ENCODE measurements around the gene LRCH4.

LRCH4 gene

DNA sequence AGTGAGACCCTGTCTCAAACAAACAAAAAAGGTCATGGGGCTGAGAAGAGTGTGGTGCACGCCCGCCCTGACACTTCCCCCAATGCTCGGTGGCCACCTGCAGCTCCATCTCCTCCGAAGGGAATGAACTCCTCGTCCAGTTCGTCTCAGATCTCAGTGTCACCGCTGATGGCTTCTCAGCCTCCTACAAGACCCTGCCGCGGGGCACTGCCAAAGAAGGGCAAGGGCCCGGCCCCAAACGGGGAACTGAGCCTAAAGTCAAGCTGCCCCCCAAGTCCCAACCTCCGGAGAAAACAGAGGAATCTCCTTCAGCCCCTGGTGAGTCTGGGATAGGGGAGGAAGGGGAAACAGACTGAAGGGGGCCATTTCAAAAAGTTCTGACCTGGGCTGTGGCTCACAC lies 20.4 kb upstream of the LRCH4 start:
- in situ Hi-C loops (cut with HindIII; ENCODE audit: low sequenced_read_pairs), result no loop called here

- in situ Hi-C loops (cut with HindIII; ENCODE audit: low sequenced_read_pairs), result no loop called here
Observed at GRCh38 chr7:100604976-100605911, 19.3 kb upstream of the LRCH4 start.

GRCh38 chr7:100604028-100604975 lies 18.4 kb upstream of the LRCH4 start:
- in situ Hi-C loops (cut with HindIII; ENCODE audit: low sequenced_read_pairs), result no loop called here

DNA sequence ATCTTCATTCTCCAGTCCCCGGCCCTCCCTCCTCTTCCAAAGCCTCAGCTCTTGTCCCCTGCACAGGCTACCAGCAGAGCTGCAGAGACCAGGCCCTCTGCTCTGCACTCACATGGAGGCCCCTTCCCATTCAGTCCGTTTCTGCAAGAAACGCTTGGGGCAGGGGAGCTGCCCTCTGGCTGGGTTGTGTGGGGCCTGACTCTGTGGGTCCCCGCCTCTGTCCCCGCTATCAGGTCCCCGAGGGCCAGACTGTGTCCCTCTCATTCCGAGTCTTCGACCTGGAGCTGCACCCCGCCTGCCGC lies 17.7 kb upstream of the LRCH4 start:
- in situ Hi-C loops (cut with HindIII; ENCODE audit: low sequenced_read_pairs), result no loop called here

- in situ Hi-C loops (cut with HindIII; ENCODE audit: low sequenced_read_pairs), result no loop called here
Observed at GRCh38 chr7:100602889-100603725, 17.2 kb upstream of the LRCH4 start.

DNA sequence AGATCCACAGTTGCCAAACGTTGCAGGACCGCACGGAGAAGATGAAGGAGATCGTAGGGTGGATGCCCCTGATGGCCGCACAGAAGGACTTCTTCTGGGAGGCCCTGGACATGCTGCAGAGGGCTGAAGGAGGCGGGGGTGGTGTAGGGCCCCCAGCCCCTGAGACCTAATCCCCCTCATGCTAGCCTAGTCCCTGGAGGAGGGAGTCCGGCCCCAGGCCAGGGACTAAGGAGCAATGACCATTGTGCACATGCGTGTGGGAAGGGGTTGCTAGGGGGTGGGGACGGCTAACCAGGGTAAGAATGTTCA lies 14.8 kb upstream of the LRCH4 start:
- in situ Hi-C loops (cut with HindIII; ENCODE audit: low sequenced_read_pairs), result no loop called here

GRCh38 chr7:100599911-100600729 lies 14.2 kb upstream of the LRCH4 start:
- in situ Hi-C loops (cut with HindIII; ENCODE audit: low sequenced_read_pairs), result loop anchor here (5.0 kb wide), 1 partner anchor 53 kb away; no protein-coding TSS in a partner anchor

- in situ Hi-C loops (cut with HindIII; ENCODE audit: low sequenced_read_pairs), result loop anchor here (5.0 kb wide), 1 partner anchor 51 kb away; no protein-coding TSS in a partner anchor
Observed at GRCh38 chr7:100598425-100598824, 12.5 kb upstream of the LRCH4 start.

GRCh38 chr7:100595188-100595587 lies 9.3 kb upstream of the LRCH4 start:
- in situ Hi-C loops (cut with HindIII; ENCODE audit: low sequenced_read_pairs), result loop anchor here (5.0 kb wide), 1 partner anchor 48 kb away; no protein-coding TSS in a partner anchor

DNA sequence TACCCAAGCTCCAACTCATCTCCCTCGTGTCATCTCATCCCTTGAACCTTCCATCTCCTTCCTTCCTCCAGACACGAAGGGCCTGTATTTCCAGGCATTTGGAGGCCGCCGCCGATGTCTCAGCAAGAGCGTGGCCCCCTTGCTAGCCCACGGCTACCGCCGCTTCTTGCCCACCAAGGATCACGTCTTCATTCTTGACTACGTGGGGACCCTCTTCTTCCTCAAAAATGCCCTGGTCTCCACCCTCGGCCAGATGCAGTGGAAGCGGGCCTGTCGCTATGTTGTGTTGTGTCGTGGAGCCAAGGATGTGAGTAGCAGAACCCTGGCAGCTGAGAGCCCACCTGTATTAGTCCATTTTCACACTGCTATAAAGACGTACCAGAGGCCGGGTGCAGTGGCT lies 5.7 kb upstream of the LRCH4 start:
- in situ Hi-C loops (cut with HindIII; ENCODE audit: low sequenced_read_pairs), result no loop called here

GRCh38 chr7:100590077-100590737 lies 4.3 kb upstream of the LRCH4 start:
- in situ Hi-C loops (cut with HindIII; ENCODE audit: low sequenced_read_pairs), result no loop called here

DNA sequence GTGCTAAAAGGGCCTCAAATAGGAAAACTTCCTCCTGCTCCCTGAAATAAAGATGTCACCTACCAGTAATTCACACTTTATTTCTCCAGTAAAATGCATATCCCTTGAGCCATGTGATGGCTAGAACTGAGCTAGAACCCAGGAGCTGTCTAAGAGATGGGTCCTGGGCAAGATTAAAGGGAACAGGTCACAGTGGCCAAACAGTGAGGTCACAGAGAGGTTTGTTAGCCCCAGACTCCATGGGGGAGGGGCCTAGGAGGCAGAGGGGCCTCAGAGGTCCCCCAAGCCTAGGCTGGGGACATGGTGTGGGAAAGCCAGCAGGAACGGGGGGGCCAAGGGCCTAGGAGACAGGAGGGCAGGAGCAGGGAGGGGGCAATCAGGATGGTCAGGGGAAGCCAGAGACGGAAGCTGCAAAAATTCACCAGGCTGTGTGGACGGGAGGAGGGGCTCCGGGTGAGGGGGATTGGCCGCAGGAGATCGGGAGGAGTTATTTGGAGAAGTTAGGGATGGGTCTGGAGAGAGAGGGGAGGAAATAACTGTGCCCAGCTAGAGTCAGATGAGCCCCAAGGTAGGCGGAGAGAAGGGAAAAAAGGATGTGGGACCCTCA lies 3.5 kb upstream of the LRCH4 start:
- in situ Hi-C loops (cut with HindIII; ENCODE audit: low sequenced_read_pairs), result no loop called here

DNA sequence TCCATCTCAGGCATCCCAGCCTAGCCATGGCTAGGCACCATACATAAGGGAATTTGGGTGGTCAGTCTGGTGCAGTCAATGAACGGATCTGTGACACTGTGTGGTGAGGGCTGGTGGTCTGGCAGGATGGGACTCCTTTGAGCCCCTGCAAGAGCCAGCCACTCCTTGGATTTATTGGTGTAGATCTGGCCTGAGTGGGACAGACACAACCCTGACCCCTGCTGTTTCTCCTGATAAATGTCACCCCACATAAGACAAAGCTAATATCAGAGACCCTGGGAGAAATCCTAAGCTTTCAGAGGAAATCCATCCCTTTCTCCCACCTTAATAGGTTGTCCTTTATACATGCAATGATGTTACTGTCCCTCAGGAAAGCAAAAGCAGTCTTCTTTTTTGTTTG lies 2.5 kb upstream of the LRCH4 start:
- in situ Hi-C loops (cut with HindIII; ENCODE audit: low sequenced_read_pairs), result no loop called here

GRCh38 chr7:100586266-100587025 lies 517 bp upstream of the LRCH4 start, which contains the start of gene FBXO24:
Gene FBXO24, plus strand, starts transcription at chr7:100586328. Its CDS starts 298 bp downstream, at chr7:100586626.
- in situ Hi-C loops (cut with HindIII; ENCODE audit: low sequenced_read_pairs), result no loop called here

GRCh38 chr7:100584683-100585510 lies 1.0 kb downstream of the LRCH4 start:
- in situ Hi-C loops (cut with HindIII; ENCODE audit: low sequenced_read_pairs), result no loop called here

DNA sequence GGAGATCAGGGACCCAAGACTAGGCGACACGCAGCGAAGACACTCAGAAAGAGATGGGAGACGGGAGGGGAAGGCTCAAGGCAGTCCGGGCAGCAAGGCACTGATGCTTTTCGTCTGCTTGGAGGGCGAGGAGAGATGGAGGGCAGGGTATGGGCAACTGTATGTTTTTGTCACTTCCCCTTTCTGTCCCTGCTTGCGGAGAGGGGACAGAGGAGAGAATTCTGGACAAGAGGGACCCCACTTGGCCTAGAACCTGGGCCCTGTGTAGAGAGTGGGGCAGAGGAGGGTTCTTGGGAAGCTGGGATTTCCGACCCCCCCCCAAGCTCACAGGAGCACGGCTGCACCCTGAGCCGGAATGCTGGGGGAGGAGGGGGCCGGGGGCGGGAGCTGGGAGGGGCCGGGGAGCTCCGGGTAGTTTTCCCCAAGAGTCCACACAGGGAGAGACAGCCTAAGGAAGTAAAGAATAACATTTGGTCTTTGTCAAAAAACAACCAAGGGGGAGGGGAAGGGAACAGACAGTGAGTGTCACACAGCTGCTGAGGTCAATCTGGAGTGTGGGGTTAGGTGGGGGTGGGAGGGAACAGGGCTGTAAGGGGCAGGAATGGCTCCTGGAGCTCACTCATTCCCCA lies 1.8 kb downstream of the LRCH4 start:
- in situ Hi-C loops (cut with HindIII; ENCODE audit: low sequenced_read_pairs), result no loop called here
